GM19193 (cell line): ENCODE measurements around the gene CD164L2.

Source experiments
- POLR2A ChIP-seq: IDR thresholded peaks from 4 replicates; pipeline ENCODE4 v1.6.1; 2011; ENCODE audit not compliant: insufficient read depth, insufficient read length; ENCODE audit errors: extremely low read depth

CD164L2 gene

GRCh38 chr1:27395441-27396195 is 12.5 kb upstream of the CD164L2 start:
- no peak for TF ChIP-seq POLR2A

GRCh38 chr1:27394925-27395324 is 11.8 kb upstream of the CD164L2 start:
- TF ChIP-seq POLR2A, result no peak

GRCh38 chr1:27394282-27394658 is 11.1 kb upstream of the CD164L2 start:
- no peak for TF ChIP-seq POLR2A

- no peak for TF ChIP-seq POLR2A
These were observed 10.6 kb upstream of the CD164L2 start for GRCh38 chr1:27393641-27394281.

- no peak for TF ChIP-seq POLR2A
These were observed 9.9 kb upstream of the CD164L2 start for GRCh38 chr1:27392778-27393635.

- TF ChIP-seq POLR2A, result no peak
These were observed 9.1 kb upstream of the CD164L2 start, which contains the start of gene GPR3 for GRCh38 chr1:27392096-27392777. TSS of gene GPR3 (plus strand) at chr1:27392622. CDS start at chr1:27393799, 1,177 bp downstream.

GRCh38 chr1:27391511-27392095 is 8.5 kb upstream of the CD164L2 start:
- TF ChIP-seq POLR2A, result peak; percentile 15

- TF ChIP-seq POLR2A, result no peak
These were observed 5.3 kb upstream of the CD164L2 start for GRCh38 chr1:27388337-27389005.

GRCh38 chr1:27383661-27384060 is 528 bp upstream of the CD164L2 start:
- no peak for TF ChIP-seq POLR2A

- no peak for TF ChIP-seq POLR2A
These were observed 967 bp downstream of the CD164L2 start for GRCh38 chr1:27381969-27382762.

GRCh38 chr1:27380766-27381733 is 2.1 kb downstream of the CD164L2 start:
- no peak for TF ChIP-seq POLR2A

- TF ChIP-seq POLR2A, result no peak
These were observed 2.9 kb downstream of the CD164L2 start for GRCh38 chr1:27380224-27380623.
